AG04450 (cell line): ENCODE results near the gene AGBL3. TPM values are rescaled to one million over a fixed set of nuclear protein-coding genes. Genes with fewer than 3 reads are reported as not detected.

ENCODE experiments used
- CTCF ChIA-PET: fragments of 300-600, 350-600 bp; formaldehyde crosslinking; extraction: SDS; loops from one replicate; lab custom pipeline; 2022; ENCODE audit warnings: antibody characterized with exemption, inconsistent platforms; lab: Charles Lee
- POLR2A ChIA-PET: fragments of 350-600 bp; formaldehyde crosslinking; extraction: SDS; loops from one replicate; lab custom pipeline; 2021; ENCODE audit warnings: antibody characterized with exemption, inconsistent platforms; lab: Yijun Ruan, JAX
- DNase-seq: peaks from one replicate; pipeline ENCODE4 v3.0.0-alpha.2; 2011; ENCODE audit warnings: low read depth, low spot score
- H3K27ac ChIP-seq: one replicate; pipeline ENCODE4 v1.5.1; 2012; ENCODE audit warnings: low read depth, low read length, control low read depth
- H3K27me3 ChIP-seq: one replicate; pipeline ENCODE4 v1.6.0; 2012; ENCODE audit warnings: low read length; ENCODE audit not compliant: control insufficient read depth, insufficient read depth
- H3K4me3 ChIP-seq: 2 replicates; pipeline ENCODE4 v1.5.1; 2011; ENCODE audit warnings: mild to moderate bottlenecking, low read depth, low read length, control low read depth
- H3K9me3 ChIP-seq: 2 replicates; pipeline ENCODE4 v1.5.1; 2012; ENCODE audit warnings: low read length; ENCODE audit not compliant: control insufficient read depth, insufficient read depth
- polyA plus RNA-seq: library from polyadenylated mRNA; depleted of rRNA; stranded (reverse); fragments of >200 nt; gene quantifications from 2 replicates; pipeline ENCODE4 v1.2.3, GENCODE V29; 2011
- TF ChIP-seq, protein P1 (sequence below): IDR thresholded peaks from 2 replicates; pipeline ENCODE4 v1.5.1; 2011; ENCODE audit warnings: low read depth, low read length, control low read depth, inconsistent platforms

AGBL3 gene
- polyA plus RNA-seq, 1 experiment, result 0.38 TPM

DNA sequence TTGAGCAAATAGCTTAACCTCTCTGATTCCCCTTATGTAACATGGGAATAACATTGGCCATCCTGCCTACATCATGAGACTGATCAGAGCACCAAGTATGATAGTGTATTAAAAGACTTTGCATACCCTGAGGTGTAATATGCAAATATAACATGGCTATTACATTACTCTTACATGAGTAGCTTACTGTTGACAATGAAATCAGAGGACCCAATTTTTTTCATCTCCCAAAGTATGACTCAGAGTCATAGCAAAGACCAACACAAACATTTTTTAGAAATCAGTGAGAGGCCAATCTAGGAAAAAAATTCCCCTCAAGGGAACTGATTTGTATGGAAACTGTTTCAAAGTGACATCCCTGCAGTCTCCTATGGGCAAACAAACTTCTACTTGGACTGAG is 114.5 kb downstream of the AGBL3 start:
- Histone ChIP-seq H3K9me3 (no peaks in the 10 kb centered on the region), H3K27me3 (no peaks in the 10 kb centered on the region), H3K4me3 (no peak overlapping the region), H3K27ac (no peak overlapping the region)
- TF ChIP-seq, protein P1, sequence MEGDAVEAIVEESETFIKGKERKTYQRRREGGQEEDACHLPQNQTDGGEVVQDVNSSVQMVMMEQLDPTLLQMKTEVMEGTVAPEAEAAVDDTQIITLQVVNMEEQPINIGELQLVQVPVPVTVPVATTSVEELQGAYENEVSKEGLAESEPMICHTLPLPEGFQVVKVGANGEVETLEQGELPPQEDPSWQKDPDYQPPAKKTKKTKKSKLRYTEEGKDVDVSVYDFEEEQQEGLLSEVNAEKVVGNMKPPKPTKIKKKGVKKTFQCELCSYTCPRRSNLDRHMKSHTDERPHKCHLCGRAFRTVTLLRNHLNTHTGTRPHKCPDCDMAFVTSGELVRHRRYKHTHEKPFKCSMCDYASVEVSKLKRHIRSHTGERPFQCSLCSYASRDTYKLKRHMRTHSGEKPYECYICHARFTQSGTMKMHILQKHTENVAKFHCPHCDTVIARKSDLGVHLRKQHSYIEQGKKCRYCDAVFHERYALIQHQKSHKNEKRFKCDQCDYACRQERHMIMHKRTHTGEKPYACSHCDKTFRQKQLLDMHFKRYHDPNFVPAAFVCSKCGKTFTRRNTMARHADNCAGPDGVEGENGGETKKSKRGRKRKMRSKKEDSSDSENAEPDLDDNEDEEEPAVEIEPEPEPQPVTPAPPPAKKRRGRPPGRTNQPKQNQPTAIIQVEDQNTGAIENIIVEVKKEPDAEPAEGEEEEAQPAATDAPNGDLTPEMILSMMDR, result no peak
- CTCF ChIA-PET, result no interaction called here
- no peak for DNase-seq
- POLR2A ChIA-PET, result no interaction called here

DNA sequence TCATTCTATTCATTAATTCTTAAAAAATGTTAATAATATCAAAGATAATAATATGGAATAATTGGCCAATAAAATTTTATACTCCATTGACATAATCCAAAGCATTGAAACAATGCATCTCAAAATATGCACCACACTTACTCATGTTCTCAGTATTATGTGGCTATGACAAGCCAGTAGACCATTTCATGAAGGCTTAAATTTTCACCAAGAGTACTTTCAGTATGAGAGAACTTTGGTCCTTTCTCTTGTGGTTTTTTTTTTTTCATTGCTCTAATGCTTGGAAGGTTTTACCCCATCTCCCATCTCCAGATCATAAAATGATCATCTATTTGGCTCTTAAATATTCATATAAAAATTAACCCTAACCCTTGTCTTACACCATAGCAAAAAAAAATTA is 116.1 kb downstream of the AGBL3 start:
- ChIA-PET POLR2A (no interaction called here), CTCF (no interaction called here)
- Histone ChIP-seq H3K4me3 (no peak overlapping the region), H3K9me3 (no peaks in the 10 kb centered on the region), H3K27me3 (no peaks in the 10 kb centered on the region), H3K27ac (no peak overlapping the region)
- no peak for DNase-seq
- TF ChIP-seq, protein P1, result no peak

DNA sequence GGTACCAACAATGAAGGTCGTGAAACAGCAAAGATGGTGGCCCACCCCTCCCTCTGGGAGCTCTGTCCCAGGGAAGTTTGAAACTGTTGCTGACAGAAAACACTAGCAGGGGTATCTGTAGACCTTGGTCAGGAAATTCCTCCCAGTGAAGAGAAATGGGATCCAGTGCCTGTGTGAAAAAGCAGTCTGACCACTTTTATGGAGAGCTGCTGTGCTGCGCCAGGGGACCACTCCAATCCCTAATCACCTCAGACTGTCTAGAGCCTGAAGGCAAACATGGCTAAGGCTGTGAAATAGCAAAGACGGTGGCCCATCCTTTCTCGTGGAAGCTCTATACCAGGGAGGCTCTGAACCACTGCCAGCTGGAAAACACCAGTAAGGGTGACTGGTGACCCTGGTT is 123.3 kb downstream of the AGBL3 start:
- DNase-seq, result no peak
- no peak overlapping the region for H3K27ac ChIP-seq
- no peaks in the 10 kb centered on the region for H3K9me3 ChIP-seq
- ChIA-PET CTCF (no interaction called here), POLR2A (no interaction called here)
- no peaks in the 10 kb centered on the region for H3K27me3 ChIP-seq
- H3K4me3 ChIP-seq, result no peak overlapping the region
- TF ChIP-seq, protein P1, result no peak

DNA sequence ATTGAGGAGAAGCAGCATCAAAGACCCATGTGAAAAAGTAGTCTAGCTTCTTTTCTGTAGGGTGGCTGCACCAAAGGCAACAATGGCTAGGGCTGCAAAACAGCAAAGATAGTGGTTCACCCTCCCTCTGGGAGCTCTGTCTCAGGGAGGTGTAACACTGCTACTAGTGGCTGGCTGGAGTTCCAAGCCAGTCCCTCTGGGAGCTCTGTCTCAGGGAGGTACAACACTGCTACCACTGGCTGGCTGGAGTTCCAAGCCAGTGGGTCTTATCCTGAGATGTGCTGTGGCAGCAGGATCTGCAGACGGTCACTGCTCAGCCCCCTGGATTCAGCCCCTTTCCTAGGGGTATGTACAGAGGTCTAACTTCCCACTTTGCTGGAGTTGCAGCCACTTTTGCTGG is 123.7 kb downstream of the AGBL3 start:
- TF ChIP-seq, protein P1, result no peak
- DNase-seq, result no peak
- POLR2A ChIA-PET, result no interaction called here
- Histone ChIP-seq H3K9me3 (no peaks in the 10 kb centered on the region), H3K4me3 (no peak overlapping the region), H3K27ac (no peak overlapping the region), H3K27me3 (no peaks in the 10 kb centered on the region)
- CTCF ChIA-PET, result no interaction called here

DNA sequence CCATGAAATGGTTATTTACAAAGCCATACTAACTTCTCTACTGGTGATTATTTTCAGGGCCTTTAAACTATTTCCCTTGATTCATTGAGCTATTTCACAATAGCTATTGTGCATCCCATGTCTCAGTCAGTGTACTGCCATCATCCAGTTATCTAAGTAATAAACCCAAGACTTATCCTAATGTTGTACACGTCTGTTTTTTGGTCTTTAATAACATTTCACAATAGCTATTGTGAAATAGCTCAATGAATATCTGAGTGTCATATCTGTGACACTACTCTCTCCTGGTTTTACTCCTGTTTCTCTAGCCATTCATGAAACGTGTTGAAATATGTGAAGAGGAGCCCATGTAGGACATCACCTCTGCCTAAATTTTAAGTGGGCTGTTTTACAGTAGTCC is 125.1 kb downstream of the AGBL3 start:
- CTCF ChIA-PET, result no interaction called here
- no peak for DNase-seq

More for the DNA sequence above, 125.1 kb downstream of the AGBL3 start:
- no peaks in the 10 kb centered on the region for H3K27me3 ChIP-seq
- H3K9me3 ChIP-seq, result no peaks in the 10 kb centered on the region
- H3K4me3 ChIP-seq, result no peak overlapping the region
- H3K27ac ChIP-seq, result no peak overlapping the region
- POLR2A ChIA-PET, result no interaction called here
- TF ChIP-seq, protein P1, result no peak
